ENCODE results near the gene UNC5B. TPM values are rescaled to one million over a fixed set of nuclear protein-coding genes. Genes with fewer than 3 reads are reported as not detected.

UNC5B gene
- total RNA-seq, 1 donor from 2014 or later = not detected

- Mint-ChIP-seq H3K27ac (no peak overlapping the region), H3K4me3 (no peak overlapping the region), H3K36me3 (ENCODE audit: low read depth) (no peaks in the 10 kb centered on the region), H3K4me1 (no peaks in the 10 kb centered on the region), H3K27me3 (peaks cover 14% of the 10 kb centered on the region), H3K9me3 (no peaks in the 10 kb centered on the region)
- ChIA-PET POLR2A (no interaction called here), CTCF (no interaction called here)
- intact Hi-C loops (cut with micrococcal nuclease) = no loop called here
- TF ChIP-seq CTCF (IDR thresholded peaks at IDR 0.05) = no peak
- DNase-seq (no peak), ATAC-seq (ENCODE audit: low read depth) (no peak)
Observed at GRCh38 chr10:71232089-71232998, 20.0 kb downstream of the UNC5B start.

DNA sequence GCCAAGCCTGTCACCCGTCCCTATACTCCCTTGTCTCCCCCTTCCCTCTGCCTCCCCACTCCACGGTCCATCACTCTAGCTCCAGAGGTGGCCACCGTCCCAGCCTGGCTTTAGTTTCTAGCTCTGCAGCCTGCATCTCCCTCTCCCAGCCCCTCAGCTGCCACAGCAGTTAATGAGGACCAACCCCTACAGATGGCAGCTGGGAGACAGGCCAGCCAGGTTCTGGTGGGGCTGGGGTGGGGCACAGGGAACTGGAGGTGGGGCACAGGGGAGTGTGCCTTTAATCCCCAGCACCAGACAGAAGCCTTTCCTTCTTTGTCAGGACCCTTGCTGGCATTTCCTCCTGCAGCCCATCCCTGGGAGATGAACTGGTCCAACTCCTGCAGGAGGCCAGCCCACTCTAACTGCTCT, 21.1 kb downstream of the UNC5B start:
- H3K4me1 Mint-ChIP-seq = no peaks in the 10 kb centered on the region
- intact Hi-C loops (cut with micrococcal nuclease) = no loop called here
- H3K27ac Mint-ChIP-seq = no peak overlapping the region
- ATAC-seq (ENCODE audit: low read depth) (no peak), DNase-seq (no peak)
- peaks cover 9% of the 10 kb centered on the region for H3K27me3 Mint-ChIP-seq
- no peak overlapping the region for H3K4me3 Mint-ChIP-seq
- CTCF ChIA-PET = no interaction called here
- POLR2A ChIA-PET = no interaction called here
- H3K36me3 Mint-ChIP-seq (ENCODE audit: low read depth) = no peaks in the 10 kb centered on the region
- no peaks in the 10 kb centered on the region for H3K9me3 Mint-ChIP-seq
- TF ChIP-seq CTCF (IDR thresholded peaks at IDR 0.05) = no peak

DNA sequence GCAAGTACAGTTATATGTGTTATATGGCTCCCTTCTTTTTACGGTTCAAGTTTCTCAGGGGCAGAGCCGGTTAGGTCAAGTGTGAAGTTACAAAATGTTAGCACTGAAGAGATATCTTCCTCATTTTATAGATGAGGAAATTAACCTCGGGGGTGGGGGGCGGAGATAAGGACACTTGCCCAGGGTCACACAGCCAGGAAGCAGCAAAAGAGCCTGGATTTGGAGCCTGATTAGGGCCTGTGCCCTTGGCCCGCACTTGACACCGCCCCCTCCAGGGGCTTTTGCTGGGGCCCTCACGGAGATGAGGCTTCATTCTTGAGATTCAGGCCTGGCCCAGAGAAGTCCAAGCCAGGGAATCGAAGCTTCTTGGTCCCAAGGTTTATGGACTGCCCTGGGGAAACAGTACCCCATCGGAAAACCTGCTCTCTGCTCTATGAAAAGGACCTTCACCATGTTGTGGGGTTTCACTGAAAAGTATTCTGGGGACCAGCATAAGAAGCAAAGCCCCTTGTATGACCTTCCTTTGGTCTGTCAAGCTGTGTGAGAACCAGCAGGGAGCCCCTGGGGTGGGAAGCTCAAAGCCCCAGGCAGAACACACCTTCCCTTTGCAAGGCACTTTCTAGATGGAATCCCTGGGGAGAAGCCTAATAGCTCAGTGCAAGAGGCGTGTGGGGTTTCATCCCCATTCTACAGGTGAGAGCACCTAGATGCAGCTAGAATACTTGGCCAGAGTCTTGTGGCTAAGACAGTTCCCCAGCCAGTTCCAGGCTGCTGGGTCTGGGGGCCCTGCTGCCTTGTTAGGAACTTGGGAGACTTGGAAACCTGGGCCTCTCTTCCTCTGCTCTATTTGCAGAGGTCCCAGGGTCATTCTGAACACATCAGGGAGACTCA, 21.9 kb downstream of the UNC5B start:
- intact Hi-C loops (cut with micrococcal nuclease) = no loop called here
- no peaks in the 10 kb centered on the region for H3K9me3 Mint-ChIP-seq
- peaks cover 9% of the 10 kb centered on the region for H3K27me3 Mint-ChIP-seq
- ATAC-seq (ENCODE audit: low read depth) (no peak), DNase-seq (no peak)
- POLR2A ChIA-PET = no interaction called here
- TF ChIP-seq CTCF (IDR thresholded peaks at IDR 0.05) = no peak
- H3K4me1 Mint-ChIP-seq = no peaks in the 10 kb centered on the region
- no peak overlapping the region for H3K27ac Mint-ChIP-seq
- CTCF ChIA-PET = no interaction called here
- H3K4me3 Mint-ChIP-seq = no peak overlapping the region
- no peaks in the 10 kb centered on the region for H3K36me3 Mint-ChIP-seq (ENCODE audit: low read depth)

GRCh38 chr10:71234970-71235685, 22.8 kb downstream of the UNC5B start:
- ChIA-PET POLR2A (no interaction called here), CTCF (no interaction called here)
- H3K27ac Mint-ChIP-seq = no peak overlapping the region
- H3K9me3 Mint-ChIP-seq = no peaks in the 10 kb centered on the region
- ATAC-seq (ENCODE audit: low read depth) (no peak), DNase-seq (no peak)
- H3K36me3 Mint-ChIP-seq (ENCODE audit: low read depth) = no peaks in the 10 kb centered on the region
- TF ChIP-seq CTCF (IDR thresholded peaks at IDR 0.05) = no peak
- intact Hi-C loops (cut with micrococcal nuclease) = no loop called here
- H3K4me1 Mint-ChIP-seq = no peaks in the 10 kb centered on the region
- no peak overlapping the region for H3K4me3 Mint-ChIP-seq
- H3K27me3 Mint-ChIP-seq = peaks cover 11% of the 10 kb centered on the region

Data from activated B cell treated with CpG ODN at 0.5 μM for 24 hours (primary cell).